Left lung (tissue), 10 donors: ENCODE data around the gene ASMT. TPM values are rescaled to one million over a fixed set of nuclear protein-coding genes. Genes with fewer than 3 reads are reported as not detected.
"Not testable (repeated sequence)": the region's sequence is repeated elsewhere in the genome, so short reads cannot be mapped to it uniquely, and the experiment has no call there.

Experiments used
- ATAC-seq: fragments of 200-7000 bp; cut with Tn5 transposase; one replicate; pipeline ENCODE4 v1.9.1; 2020; ENCODE audit warnings: moderate library complexity
- DNase-seq, 4 donors: peaks; one replicate each; pipeline ENCODE4 v3.0.0-alpha.2; 2013 to 2020
- H3K27ac ChIP-seq, 2 donors: fragments of 200-600 bp; sonication (generic) in 1 of 2; one replicate each; pipeline versions ENCODE4 v1.5.0 to v1.8.0; 2020 to 2021
- H3K27me3 ChIP-seq, 2 donors: fragments of 200-600 bp; sonication (generic) in 1 of 2; one replicate each; pipeline versions ENCODE4 v1.5.0 to v1.8.0; 2020 to 2021
- H3K36me3 ChIP-seq, 2 donors: fragments of 200-600 bp; sonication (generic) in 1 of 2; one replicate each; pipeline versions ENCODE4 v1.5.0 to v1.8.0; 2020 to 2021
- H3K4me1 ChIP-seq, 2 donors: fragments of 200-600 bp; one replicate each; pipeline ENCODE4 v1.8.0; 2021
- H3K4me3 ChIP-seq, 2 donors: fragments of 200-600 bp; sonication (generic) in 1 of 2; one replicate each; pipeline versions ENCODE4 v1.5.0 to v1.8.0; 2020 to 2021; ENCODE audit warnings: mild to moderate bottlenecking in 1 of 2
- H3K9me3 ChIP-seq, 2 donors: fragments of 200-600 bp; sonication (generic) in 1 of 2; one replicate each; pipeline versions ENCODE4 v1.5.0 to v1.8.0; 2020 to 2021
- intact Hi-C, 2 donors: fragments of 100-400 bp; cut with DNase I; formaldehyde crosslinking; loops; one replicate each; pipeline versions ENCODE4 v1.11.2 to v1.14.2; 2022
- polyA plus RNA-seq, 6 donors: library from polyadenylated mRNA; unstranded; fragments of 120-200 nt; gene quantifications; one replicate each; pipeline ENCODE4 v1.2.1, GENCODE V29; 2013; ENCODE audit not compliant: insufficient read length in 6 of 6
- total RNA-seq, 2 donors: library from RNA; stranded (reverse); fragmentation: NEBNext Ultra II Directional; extraction: Animal tissue kit (Norgen Biotek cat#: 25700); gene quantifications; one replicate each; pipeline ENCODE4 v1.2.1, GENCODE V29; 2021
- TF ChIP-seq, protein P1 (sequence below), 2 donors: fragments of 200-600 bp; sonication (generic) in 1 of 2; IDR thresholded peaks; one replicate each; pipeline versions ENCODE4 v1.5.0 to v1.8.0; 2021; ENCODE audit warnings: antibody characterized with exemption in 2 of 2
- donor health status: DM: no; HTN: yes; CAD: no.
- donor health status: DM: no; HTN: no; CAD: no.

The ASMT gene
- total and polyA plus RNA-seq, 8 donors: 0.13 to 0.61 (median 0.38) TPM; not detected in 2

DNA sequence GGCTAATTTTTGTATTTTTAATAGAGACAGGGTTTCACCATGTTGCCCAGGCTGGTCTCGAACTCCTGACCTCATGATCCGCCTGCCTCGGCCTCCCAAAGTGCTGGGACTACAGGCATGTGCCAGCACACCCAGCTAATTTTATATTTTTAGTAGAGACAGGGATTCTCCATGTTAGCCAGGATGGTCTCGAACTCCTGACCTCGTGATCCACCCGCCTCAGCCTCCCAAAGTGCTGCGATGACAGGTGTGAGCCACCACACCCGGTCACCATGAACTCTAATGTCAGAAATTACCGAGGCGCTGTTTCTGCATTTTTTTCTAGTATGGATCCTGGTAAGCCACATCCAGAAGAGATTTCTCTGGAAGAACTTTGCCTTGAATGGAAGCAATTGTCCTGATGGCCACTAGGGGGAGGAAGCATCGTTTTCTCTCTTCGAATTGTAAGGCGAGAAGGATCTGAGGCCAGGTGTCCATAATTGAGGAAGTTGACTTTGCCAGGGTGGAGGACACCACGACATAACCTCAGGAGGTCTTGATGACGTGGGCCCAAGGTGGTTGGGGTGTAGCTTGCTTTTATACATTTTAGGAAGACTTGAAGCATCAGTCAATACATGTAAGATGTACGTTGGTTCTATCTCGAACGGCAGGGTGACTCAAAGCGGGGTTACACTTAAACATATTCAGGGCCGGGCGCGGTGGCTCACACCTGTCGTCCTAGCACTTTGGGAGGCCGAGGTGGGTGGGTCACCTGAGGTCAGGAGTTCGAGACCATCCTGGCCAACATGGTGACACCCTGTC lies 37.4 kb downstream of the ASMT start:
- H3K4me1 ChIP-seq, H3K36me3 ChIP-seq, intact Hi-C loops, H3K9me3 ChIP-seq, H3K27ac ChIP-seq, H3K4me3 ChIP-seq: not testable (repeated sequence)
- ATAC-seq (peak; percentile 54), DNase-seq (peak in 1 of 4 donors; percentile 28)
- TF ChIP-seq, protein P1, sequence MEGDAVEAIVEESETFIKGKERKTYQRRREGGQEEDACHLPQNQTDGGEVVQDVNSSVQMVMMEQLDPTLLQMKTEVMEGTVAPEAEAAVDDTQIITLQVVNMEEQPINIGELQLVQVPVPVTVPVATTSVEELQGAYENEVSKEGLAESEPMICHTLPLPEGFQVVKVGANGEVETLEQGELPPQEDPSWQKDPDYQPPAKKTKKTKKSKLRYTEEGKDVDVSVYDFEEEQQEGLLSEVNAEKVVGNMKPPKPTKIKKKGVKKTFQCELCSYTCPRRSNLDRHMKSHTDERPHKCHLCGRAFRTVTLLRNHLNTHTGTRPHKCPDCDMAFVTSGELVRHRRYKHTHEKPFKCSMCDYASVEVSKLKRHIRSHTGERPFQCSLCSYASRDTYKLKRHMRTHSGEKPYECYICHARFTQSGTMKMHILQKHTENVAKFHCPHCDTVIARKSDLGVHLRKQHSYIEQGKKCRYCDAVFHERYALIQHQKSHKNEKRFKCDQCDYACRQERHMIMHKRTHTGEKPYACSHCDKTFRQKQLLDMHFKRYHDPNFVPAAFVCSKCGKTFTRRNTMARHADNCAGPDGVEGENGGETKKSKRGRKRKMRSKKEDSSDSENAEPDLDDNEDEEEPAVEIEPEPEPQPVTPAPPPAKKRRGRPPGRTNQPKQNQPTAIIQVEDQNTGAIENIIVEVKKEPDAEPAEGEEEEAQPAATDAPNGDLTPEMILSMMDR (IDR thresholded peaks at IDR 0.05): peak; percentile 81 to 88
- H3K27me3 ChIP-seq: peaks cover 0 to 20% of the 10 kb centered on the region in 2 donors

DNA sequence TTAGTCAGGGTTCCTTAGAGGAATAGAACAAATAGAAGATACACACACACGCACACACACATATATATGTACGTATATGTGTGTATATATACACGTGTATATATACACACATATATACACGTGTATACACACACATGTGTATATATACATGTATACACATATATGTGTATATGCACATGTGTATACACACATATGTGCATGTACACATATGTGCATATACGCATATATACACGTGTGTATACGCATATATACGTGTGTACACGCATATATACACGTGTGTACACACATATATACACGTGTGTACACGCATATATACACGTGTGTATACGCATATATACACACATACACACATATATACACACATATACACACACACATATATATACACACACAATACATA lies 41.5 kb downstream of the ASMT start:
- no peaks in the 10 kb centered on the region for H3K27me3 ChIP-seq
- H3K27ac ChIP-seq: no peak overlapping the region
- DNase-seq (no peak), ATAC-seq (no peak)
- TF ChIP-seq, protein P1 (IDR thresholded peaks at IDR 0.05): no peak
- intact Hi-C loops: no loop called here
- H3K4me3 ChIP-seq: no peak overlapping the region
- H3K9me3 ChIP-seq: no peaks in the 10 kb centered on the region
- H3K36me3 ChIP-seq: no peaks in the 10 kb centered on the region
- peaks cover 0 to 11% of the 10 kb centered on the region in 2 donors for H3K4me1 ChIP-seq

DNA sequence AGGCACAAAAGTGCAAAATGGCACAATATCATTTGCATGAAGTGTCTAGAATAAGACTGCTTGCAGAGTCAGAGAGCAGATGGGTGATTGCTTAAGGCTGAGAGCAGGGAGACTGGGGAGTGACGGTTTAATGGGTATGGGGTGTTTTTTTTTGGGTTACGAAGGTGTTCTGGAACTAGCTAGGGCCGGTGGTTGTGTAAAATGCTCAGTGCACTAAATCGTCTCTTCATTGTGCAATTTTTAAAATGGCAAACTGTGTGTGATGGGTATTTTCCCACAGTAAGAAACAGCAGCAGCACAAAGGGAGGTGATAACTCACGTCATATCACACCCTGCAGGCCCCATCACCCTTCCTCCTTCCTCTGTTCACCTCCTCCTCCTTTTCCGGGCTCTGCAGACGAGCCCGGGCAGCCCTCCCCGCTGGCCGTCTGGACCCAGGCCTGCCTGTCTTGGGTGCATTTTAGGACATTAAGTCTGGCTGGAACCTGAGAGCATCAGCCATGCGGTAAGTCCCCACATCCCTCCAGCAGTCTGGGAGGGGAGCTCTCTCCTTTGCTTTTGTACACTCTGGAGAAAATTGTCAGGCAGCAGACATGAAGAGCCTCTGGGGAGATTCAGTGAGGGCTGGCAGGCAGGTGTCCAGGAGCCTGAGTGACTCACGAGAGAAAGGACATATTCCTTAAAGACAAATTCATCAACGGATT lies 42.7 kb downstream of the ASMT start:
- H3K27ac ChIP-seq: peak overlapping the region in 1 of 2 donors; percentile 41
- H3K4me1 ChIP-seq: peaks cover 0 to 11% of the 10 kb centered on the region in 2 donors
- DNase-seq (no peak), ATAC-seq (peak; percentile 53)
- intact Hi-C loops: no loop called here
- TF ChIP-seq, protein P1 (IDR thresholded peaks at IDR 0.05): no peak
- H3K9me3 ChIP-seq: no peaks in the 10 kb centered on the region
- H3K36me3 ChIP-seq: no peaks in the 10 kb centered on the region
- no peaks in the 10 kb centered on the region for H3K27me3 ChIP-seq
- H3K4me3 ChIP-seq: peak overlapping the region in 1 of 2 donors; percentile 4

DNA sequence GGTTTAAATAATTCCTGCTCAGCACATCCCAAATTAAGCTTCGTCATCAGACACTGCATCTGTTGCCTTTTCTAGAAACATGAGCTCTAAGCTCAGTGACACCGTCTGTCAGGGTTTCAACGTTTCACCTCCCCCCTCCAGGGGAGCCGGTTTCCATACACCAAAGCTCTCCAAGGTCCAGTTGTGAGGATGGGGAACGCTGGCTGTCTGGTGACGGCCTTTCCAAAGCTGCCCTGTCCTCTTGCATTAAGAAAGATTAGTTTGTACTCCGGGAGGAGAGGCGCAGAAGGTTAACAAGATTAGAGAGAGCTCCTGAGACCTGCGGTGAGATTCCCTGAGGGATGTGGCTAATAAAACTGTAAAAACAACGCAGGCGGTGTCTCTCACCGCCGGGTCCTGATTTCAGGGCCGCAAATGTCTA lies 43.2 kb downstream of the ASMT start:
- Histone ChIP-seq H3K9me3 (no peaks in the 10 kb centered on the region), H3K4me3 (peak overlapping the region in 1 of 2 donors; percentile 4), H3K27ac (no peak overlapping the region), H3K36me3 (no peaks in the 10 kb centered on the region), H3K4me1 (peaks cover 0 to 11% of the 10 kb centered on the region in 2 donors), H3K27me3 (no peaks in the 10 kb centered on the region)
- DNase-seq (no peak), ATAC-seq (no peak)
- intact Hi-C loops: no loop called here
- TF ChIP-seq, protein P1 (IDR thresholded peaks at IDR 0.05): no peak
